ENCODE data around the gene ZNF132. TPM values are rescaled to one million over a fixed set of nuclear protein-coding genes. Genes with fewer than 3 reads are reported as not detected.
A peak's percentile ranks its signal among the peaks of the same experiment; 100 is the strongest.
"Not testable (repeated sequence)": the region's sequence is repeated elsewhere in the genome, so short reads cannot be mapped to it uniquely, and the experiment has no call there.

ZNF132 gene
- total RNA-seq, 4 donors from 2014 or later, result 4.4 to 19.8 (median 7.6) TPM

GRCh38 chr19:58455306-58455705 lies 15.4 kb upstream of the ZNF132 start:
- H3K27me3 ChIP-seq, result no peaks in the 10 kb centered on the region
- H3K9me3 ChIP-seq, result no peaks in the 10 kb centered on the region
- H3K4me3 ChIP-seq, result no peak overlapping the region
- TF ChIP-seq POLR2A (IDR thresholded peaks at IDR 0.05) (no peak), CTCF (IDR thresholded peaks at IDR 0.05) (no peak)
- no peak overlapping the region for H3K27ac ChIP-seq
- no peaks in the 10 kb centered on the region for H3K36me3 ChIP-seq
- no peak for DNase-seq
- intact Hi-C loops (cut with DNase I; ENCODE audit: low total_unique reads), result no loop called here
- peaks cover 0 to 4% of the 10 kb centered on the region in 2 donors for H3K4me1 ChIP-seq

- DNase-seq, result no peak
- H3K9me3 ChIP-seq, result no peaks in the 10 kb centered on the region
- TF ChIP-seq POLR2A (IDR thresholded peaks at IDR 0.05), result no peak
- no peak for TF ChIP-seq CTCF (IDR thresholded peaks at IDR 0.05)
- H3K27me3 ChIP-seq, result no peaks in the 10 kb centered on the region
- H3K4me1 ChIP-seq, result peaks cover 0 to 4% of the 10 kb centered on the region in 2 donors
- intact Hi-C loops (cut with DNase I; ENCODE audit: low total_unique reads), result no loop called here
- H3K27ac ChIP-seq, result no peak overlapping the region
- H3K4me3 ChIP-seq, result no peak overlapping the region
- H3K36me3 ChIP-seq, result no peaks in the 10 kb centered on the region
These were observed 13.8 kb upstream of the ZNF132 start for GRCh38 chr19:58453743-58454142.

GRCh38 chr19:58451358-58452101 lies 11.6 kb upstream of the ZNF132 start, which contains the start of gene ZNF324B:
TSS of gene ZNF324B (plus strand) at chr19:58451622. CDS start at chr19:58453702, 2,080 bp downstream.
- peak; percentile 95 for DNase-seq
- Histone ChIP-seq H3K4me1 (peaks cover 0 to 4% of the 10 kb centered on the region in 2 donors), H3K27ac (peak within 1 kb of the TSS; percentile 40 to 70), H3K36me3 (no peaks in the 10 kb centered on the region), H3K27me3 (no peaks in the 10 kb centered on the region), H3K4me3 (peak within 1 kb of the TSS; percentile 70 to 78), H3K9me3 (no peaks in the 10 kb centered on the region)
- no peak for TF ChIP-seq CTCF (IDR thresholded peaks at IDR 0.05)
- TF ChIP-seq POLR2A (IDR thresholded peaks at IDR 0.05), result peak; percentile 9 to 61
- intact Hi-C loops (cut with DNase I; ENCODE audit: low total_unique reads), result no loop called here

- no peak for DNase-seq
- H3K27ac ChIP-seq, result no peak overlapping the region
- TF ChIP-seq POLR2A (IDR thresholded peaks at IDR 0.05) (no peak), CTCF (IDR thresholded peaks at IDR 0.05) (no peak)
- H3K4me3 ChIP-seq, result peak overlapping the region; percentile 70 to 78
- no peaks in the 10 kb centered on the region for H3K36me3 ChIP-seq
- no peaks in the 10 kb centered on the region for H3K9me3 ChIP-seq
- H3K27me3 ChIP-seq, result no peaks in the 10 kb centered on the region
- H3K4me1 ChIP-seq, result peaks cover 0 to 4% of the 10 kb centered on the region in 2 donors
- intact Hi-C loops (cut with DNase I; ENCODE audit: low total_unique reads), result no loop called here
These were observed 11.0 kb upstream of the ZNF132 start for GRCh38 chr19:58450856-58451357.

GRCh38 chr19:58449980-58450379 lies 10.0 kb upstream of the ZNF132 start:
- H3K27me3 ChIP-seq; H3K36me3 ChIP-seq; H3K4me3 ChIP-seq; H3K4me1 ChIP-seq; H3K27ac ChIP-seq; H3K9me3 ChIP-seq; DNase-seq; intact Hi-C loops (cut with DNase I; ENCODE audit: low total_unique reads): not testable (repeated sequence)

- DNase-seq; H3K4me1 ChIP-seq; H3K4me3 ChIP-seq; H3K27me3 ChIP-seq; H3K36me3 ChIP-seq; intact Hi-C loops (cut with DNase I; ENCODE audit: low total_unique reads); H3K9me3 ChIP-seq; H3K27ac ChIP-seq: not testable (repeated sequence)
These were observed 8.9 kb upstream of the ZNF132 start for GRCh38 chr19:58448860-58449259.

- H3K27me3 ChIP-seq; intact Hi-C loops (cut with DNase I; ENCODE audit: low total_unique reads); DNase-seq; H3K4me1 ChIP-seq; H3K4me3 ChIP-seq; H3K36me3 ChIP-seq; H3K27ac ChIP-seq: not testable (repeated sequence)
- H3K9me3 ChIP-seq, result peaks cover 0 to 12% of the 10 kb centered on the region in 2 donors
These were observed 3.0 kb upstream of the ZNF132 start for GRCh38 chr19:58442986-58443385.

All from uterus (tissue), 4 donors.